Inferior parietal cortex (tissue), 1 donor: ENCODE measurements around the gene GAD2.
"Not testable (repeated sequence)": the region's sequence is repeated elsewhere in the genome, so short reads cannot be mapped to it uniquely, and the experiment has no call there.

ENCODE experiments used
- DNase-seq: peaks from one replicate; pipeline ENCODE4 v3.0.0-alpha.2; 2016; ENCODE audit errors: extremely low spot score

The GAD2 gene

DNA sequence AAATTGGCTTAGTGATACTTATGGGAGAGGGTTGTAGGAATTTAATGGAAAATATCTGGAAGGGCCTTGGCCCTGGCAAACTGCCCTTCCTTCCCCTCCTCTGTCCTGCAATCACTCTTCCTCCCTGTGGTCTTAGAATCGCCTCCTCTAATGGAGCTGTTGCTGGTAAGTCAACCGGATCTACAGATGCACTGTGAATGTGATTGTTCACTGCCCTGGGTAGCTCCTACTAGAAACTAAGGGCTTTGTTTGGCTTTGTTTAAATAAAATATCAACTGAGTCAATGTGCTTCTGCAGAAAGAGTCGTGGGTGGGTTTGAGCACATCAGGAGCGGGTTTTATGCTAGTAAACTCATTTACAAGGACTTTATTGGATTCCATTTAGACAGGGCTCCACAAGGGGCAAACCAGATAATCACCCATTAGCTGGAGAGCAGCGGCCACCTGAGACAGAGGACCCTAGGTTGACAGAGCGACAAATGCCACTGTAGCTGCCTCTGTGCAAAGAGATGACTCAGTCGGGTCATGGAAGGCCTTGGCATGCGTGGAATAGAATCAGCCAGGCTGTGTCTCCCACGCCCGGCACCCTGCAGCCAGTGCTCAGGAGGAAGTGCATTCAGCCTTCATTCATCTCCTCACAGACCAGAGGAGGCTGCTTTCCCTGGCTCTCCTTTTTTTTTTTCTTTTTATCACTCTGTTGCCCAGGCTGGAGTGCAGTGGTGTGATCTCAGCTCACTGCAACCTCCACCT is 97.9 kb downstream of the GAD2 start:
- DNase-seq, result no peak

DNA sequence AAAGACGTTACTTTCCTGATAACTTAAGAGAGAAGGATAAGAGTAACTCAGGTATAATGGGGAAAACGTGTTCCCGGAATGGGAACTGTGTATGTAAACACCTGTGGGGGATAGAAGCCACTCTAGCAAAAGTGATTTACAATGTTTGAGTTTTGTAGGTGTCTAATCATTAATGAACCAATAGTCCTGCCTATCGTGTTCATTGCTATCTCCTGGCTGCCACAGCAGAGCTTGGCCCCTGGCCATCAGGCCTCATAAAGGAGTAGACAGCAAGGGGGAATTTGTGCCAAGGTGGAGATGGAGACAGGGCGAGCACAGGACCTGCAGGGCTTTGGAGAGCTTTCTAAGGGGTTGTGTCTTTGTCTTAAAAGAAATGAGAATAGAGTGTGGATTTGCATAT is 102.1 kb downstream of the GAD2 start:
- no peak for DNase-seq

DNA sequence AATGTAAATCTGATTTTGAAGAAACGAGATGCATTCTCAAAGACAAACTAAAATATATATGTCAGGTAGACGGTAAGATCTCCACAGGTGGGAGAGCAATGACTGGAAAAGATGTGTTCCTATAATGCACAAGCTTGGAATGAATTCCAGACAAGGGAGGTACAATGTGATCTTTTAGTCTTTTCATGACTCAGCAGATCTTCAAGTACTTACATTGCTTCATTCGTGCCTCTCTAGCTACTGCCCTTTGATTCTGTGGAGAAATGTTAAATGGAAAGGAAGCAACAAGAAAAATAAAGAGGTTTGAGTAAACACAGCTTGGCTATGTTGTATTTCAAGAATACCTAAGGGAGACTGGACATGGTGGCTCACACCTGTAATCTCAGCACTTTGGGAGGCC is 106.6 kb downstream of the GAD2 start:
- no peak for DNase-seq

DNA sequence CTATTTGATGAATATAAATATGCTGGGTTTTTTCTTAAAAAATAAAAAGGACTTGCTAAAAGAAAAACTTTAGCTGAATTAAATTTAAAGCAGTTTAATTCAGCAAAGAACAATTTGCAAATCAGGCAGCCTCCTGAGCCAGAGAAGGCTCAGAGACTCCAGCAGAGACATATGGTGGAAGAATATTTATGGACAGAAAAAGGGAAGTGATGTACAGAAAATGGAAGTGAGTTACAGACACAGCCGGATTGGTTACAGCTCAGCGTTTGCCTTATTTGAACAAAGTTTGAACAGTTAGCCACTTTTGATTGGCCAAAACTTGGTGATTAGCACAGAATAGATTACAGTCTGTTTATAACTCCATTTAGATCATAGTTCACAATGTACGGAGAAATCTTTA is 110.3 kb downstream of the GAD2 start:
- no peak for DNase-seq

DNA sequence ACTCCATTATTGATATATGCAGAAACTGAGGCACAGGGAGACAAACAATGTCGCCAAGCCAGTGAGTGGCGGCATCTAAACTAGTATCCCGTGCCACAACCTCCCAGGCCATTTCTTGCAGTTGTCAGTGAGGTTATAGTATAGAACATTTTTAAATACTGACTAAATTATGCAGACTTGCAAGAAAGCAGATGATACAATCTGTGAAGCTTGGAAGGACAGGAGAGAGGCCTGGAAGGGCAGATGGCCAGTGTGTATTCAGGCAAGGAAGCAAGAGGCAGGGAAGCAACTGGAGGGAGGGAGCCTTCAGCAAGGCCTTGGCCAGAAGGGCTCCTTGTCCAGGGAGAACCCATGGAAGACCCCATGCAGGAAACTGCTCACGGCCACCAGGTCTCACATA is 111.2 kb downstream of the GAD2 start:
- no peak for DNase-seq

DNA sequence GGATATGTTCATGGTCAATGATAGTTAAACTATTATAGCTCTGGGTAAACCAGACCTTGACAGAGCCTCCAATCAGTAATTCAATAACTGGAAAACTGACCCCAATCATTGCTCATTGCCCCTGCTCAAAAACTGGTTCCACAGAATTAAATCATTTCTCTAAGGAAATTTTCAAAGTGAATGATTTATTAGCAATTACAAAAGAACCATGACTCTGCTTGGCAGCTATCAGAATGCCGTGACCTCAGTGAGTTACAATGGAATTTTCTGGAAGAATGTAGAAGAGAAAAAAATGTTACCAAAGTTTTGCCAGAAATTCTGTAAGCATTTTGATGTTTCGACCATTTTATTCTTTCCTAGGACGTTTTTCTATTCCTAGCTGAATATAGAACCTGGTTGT is 114.8 kb downstream of the GAD2 start:
- DNase-seq, result no peak

DNA sequence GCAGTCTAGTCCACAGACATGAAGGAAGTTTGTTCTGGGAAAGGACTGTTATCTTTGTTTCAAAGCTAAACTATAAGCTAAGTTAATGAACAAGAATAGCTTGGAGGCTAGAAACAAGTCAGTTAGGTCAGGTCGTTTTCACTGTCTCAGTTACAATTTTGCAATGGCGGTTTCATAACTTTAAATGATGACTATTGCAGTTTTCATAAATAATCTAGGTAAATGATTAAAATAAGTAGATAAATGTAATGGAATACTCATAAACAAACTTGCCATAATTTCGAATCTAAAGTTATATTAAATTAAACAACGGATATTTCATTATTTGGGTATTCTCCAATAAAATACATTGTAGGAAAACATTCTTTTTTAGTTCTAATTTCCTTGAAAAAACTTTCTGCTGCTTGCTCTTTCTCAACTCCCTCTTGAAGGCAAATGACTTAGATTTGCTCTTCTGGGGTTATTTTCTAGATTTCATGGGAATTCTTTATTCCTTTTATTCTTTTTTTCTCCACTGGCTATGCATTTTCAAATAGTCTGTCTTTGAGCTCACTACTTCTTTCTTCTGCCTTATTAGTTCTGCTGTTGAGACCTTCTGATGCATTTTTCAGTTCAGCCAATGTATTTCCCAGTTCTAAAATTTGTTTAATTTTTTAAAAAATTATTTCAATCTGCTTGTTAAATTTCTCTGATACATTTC is 117.8 kb downstream of the GAD2 start:
- no peak for DNase-seq

DNA sequence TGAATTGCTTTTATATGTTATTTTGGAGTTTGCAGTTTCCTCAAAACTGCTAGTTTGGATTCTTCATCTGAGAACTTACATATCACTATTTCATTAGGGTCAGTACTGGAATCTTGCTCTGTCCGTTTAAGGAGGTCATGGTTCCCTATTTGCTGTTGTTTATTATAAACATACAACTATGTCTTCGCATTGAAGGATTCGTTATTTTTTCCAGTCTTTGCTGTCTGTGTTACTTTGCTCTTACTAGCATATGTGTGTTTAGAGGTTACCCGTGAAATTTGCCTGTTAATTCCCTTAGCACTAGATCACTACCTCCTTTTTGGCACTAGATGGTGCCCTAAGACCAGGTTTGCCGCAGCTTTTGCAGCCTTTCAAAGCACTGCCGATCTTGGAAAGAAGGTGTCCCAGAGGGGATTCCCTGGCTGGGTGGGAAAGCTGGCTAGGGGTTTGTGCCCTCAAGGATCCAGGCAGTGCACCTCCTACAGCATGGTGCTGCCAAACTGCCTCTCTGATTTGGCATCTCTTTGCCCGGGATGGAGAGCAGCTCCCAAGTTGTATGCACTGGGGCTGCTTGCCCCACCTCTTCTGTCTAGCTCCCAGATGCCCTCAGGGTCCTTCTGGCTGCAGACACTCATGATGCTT is 118.5 kb downstream of the GAD2 start:
- no peak for DNase-seq

DNA sequence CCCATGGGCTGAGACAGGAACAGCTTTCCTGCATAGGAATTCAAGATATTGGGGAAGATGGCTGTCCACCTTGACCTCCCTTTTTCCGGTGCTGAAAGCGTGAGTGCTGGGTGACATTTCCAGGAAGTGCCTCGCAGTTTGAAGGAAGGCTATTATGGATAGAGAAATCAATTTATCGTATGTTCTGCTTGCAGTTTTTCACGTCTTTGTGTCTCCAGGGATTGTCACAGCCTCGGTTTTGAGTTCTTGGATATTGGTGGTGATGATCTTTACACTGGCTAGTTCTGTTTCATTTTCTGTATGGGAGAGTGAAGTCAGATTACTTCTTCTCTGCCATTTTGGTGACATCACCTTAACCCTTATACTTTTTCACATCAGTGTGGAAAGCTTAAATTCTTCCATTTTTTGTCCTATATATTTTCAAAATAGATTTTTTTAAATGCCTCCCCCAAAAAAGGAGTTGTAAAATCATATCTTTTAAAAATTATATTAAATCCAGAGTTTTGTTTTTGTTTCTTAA is 119.1 kb downstream of the GAD2 start:
- no peak for DNase-seq

DNA sequence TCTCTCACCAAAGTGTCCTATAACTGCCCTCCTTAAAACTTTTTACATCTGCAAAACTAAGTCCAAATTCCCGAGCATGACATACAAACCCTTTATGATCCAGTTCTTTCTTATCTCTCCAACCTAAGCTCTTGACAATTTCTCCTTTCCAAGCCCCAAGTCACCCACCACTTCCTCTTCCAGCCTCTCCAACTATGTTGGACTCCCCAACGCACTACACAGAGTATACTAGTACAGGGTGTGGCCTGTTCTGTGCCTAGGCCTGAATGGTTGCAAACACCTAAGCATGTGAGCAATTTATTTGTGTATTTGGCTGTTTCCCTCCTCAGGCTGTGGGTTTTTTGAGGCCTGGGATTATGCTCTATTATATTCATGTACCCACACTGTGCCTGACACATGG is 120.4 kb downstream of the GAD2 start:
- no peak for DNase-seq

DNA sequence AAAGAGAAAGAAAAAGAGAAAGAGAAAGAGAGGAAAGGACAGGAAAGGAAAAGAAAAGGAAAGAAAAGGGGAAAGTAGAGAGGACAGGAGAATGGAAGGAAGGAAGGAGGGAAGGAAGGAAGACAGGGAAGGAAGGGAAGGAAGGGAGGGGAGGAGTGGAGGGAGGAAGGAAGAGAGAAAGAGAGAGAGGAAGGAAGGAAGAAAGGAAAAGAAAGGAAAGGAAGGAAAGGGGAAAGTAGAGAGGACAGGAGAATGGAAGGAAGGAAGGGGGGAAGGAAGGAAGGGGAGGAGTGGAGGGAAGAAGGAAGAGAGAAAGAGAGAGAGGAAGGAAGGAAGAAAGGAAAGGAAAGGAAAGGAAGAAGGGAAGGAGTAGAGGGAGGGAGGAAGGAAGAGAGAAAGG is 125.1 kb downstream of the GAD2 start:
- DNase-seq, result no peak

DNA sequence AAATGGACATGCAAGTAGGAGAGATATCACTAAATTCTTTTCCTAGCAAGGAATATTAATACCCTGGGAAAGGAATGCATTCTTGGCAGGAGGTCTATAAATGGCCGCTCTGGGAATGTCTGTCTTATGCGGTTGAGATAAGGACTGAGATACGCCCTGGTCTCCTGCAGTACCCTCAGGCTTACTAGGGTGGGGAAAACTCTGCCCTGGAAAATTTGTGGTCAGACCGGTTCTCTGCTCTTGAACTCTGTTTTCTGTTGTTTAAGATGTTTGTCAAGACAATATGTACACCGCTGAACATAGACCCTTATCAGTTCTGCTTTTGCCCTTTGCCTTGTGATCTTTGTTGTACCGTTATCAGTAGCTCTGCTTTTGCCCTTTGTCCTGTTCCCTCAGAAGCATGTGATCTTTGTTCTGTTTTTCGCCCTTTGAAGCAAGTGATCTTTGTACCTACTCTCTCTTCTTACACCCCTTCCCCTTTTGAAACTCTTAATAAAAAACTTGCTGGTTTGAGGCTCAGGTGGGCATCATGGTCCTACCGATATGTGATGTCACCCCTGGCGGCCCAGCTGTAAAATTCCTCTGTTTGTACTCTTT is 132.3 kb downstream of the GAD2 start:
- not testable (repeated sequence) for DNase-seq
